ENCODE measurements around the gene HIVEP3. TPM values are rescaled to one million over a fixed set of nuclear protein-coding genes. Genes with fewer than 3 reads are reported as not detected.

The HIVEP3 gene
- total and polyA plus RNA-seq, 2 donors (not counting 1 experiment from before 2014, with no cell fraction given), result 2.0 to 5.1 TPM

DNA sequence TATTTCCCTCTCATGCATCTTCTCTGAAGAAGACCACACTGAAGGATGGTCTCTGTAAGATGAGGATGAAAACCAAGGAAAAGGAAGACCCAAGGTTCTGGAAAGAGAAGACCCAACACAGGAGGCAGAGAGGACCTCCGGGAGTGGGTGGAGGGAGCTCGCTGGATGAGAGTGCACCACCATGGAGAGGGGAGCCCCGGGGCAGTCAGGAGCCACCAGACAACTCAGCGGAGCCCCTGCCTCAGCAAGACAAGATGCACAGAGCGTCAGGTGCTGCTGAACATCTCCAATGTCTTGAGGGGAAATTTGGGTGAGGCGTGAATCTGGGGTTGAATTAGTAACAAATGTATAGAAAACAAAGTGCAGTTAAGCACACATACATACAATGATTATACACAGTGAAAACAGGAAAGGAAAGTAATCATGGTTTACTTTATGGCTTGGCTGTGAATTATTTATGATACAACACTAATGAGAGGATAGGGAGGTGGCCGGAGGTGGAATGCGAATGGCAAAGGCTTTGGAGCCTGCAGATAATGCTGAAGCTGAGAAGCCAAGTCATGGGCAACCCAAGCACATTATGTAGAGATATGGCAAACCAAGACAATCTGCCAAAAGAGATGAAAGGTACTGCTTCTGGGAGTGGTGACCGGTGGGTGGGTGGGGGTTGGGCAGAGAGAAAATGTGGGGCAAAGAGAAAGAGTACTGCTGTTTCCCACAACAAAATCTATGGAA, 353.8 kb downstream of the HIVEP3 start:
- Histone ChIP-seq H2AFZ (ENCODE audit: insufficient read depth, low read depth, low read length, poor library complexity, severe bottlenecking) (no peak overlapping the region), H4K20me1 (ENCODE audit: control insufficient read depth, insufficient read depth, low read length, poor library complexity, severe bottlenecking) (no peaks in the 10 kb centered on the region), H3K4me2 (replicated peaks; ENCODE audit: low read depth, low read length, poor library complexity, severe bottlenecking) (no peak overlapping the region), H3K79me2 (ENCODE audit: control insufficient read depth, insufficient read depth, low read length) (peaks cover 7% of the 10 kb centered on the region), H3K4me3 (ENCODE audit: control extremely low read depth in 1 of 5, extremely low read depth in 1 of 5, insufficient read depth in 1 of 5, low read depth in 2 of 5, low read length in 4 of 5) (no peak overlapping the region), H3K36me3 (replicated peaks in 1 of 2; ENCODE audit: control extremely low read depth in 1 of 2, control insufficient read depth in 1 of 2, extremely low read depth in 1 of 2, insufficient read depth in 2 of 2, low read length in 1 of 2) (peaks cover 0 to 21% of the 10 kb centered on the region in 2 experiments), H3K27me3 (replicated peaks in 1 of 4; ENCODE audit: control extremely low read depth in 1 of 4, control insufficient read depth in 3 of 4, insufficient read depth in 4 of 4, low read length in 3 of 4) (no peaks in the 10 kb centered on the region), H3K9ac (ENCODE audit: low read length) (no peak overlapping the region), H3K27ac (ENCODE audit: low read length in 2 of 2) (no peak overlapping the region), H3K9me3 (ENCODE audit: control extremely low read depth in 1 of 3, control insufficient read depth in 2 of 3, insufficient read depth in 1 of 3, low read length in 2 of 3) (no peaks in the 10 kb centered on the region), H3K4me1 (ENCODE audit: control insufficient read depth in 2 of 2, insufficient read depth in 2 of 2, low read length in 2 of 2) (peaks cover 0 to 5% of the 10 kb centered on the region in 2 donors)
- Mint-ChIP-seq H3K27ac (no peak overlapping the region), H3K4me1 (peaks cover 7% of the 10 kb centered on the region), H3K9me3 (ENCODE audit: insufficient read depth) (no peaks in the 10 kb centered on the region), H3K4me3 (no peak overlapping the region), H3K27me3 (no peaks in the 10 kb centered on the region)
- ATAC-seq (ENCODE audit: low read depth) (no peak), DNase-seq (no peak)
- TF ChIP-seq EZH2 (IDR thresholded peaks at IDR 0.05; ENCODE audit: borderline replicate concordance, insufficient read depth, low read depth, low read length, poor library complexity, severe bottlenecking), result no peak
- TF ChIP-seq, protein P1, sequence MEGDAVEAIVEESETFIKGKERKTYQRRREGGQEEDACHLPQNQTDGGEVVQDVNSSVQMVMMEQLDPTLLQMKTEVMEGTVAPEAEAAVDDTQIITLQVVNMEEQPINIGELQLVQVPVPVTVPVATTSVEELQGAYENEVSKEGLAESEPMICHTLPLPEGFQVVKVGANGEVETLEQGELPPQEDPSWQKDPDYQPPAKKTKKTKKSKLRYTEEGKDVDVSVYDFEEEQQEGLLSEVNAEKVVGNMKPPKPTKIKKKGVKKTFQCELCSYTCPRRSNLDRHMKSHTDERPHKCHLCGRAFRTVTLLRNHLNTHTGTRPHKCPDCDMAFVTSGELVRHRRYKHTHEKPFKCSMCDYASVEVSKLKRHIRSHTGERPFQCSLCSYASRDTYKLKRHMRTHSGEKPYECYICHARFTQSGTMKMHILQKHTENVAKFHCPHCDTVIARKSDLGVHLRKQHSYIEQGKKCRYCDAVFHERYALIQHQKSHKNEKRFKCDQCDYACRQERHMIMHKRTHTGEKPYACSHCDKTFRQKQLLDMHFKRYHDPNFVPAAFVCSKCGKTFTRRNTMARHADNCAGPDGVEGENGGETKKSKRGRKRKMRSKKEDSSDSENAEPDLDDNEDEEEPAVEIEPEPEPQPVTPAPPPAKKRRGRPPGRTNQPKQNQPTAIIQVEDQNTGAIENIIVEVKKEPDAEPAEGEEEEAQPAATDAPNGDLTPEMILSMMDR (IDR thresholded peaks at IDR 0.05), result no peak
- 98% methylated on average over 3 of the region's 9 CpGs for WGBS (ENCODE audit: insufficient coverage)
- POLR2A ChIA-PET, result no interaction called here
- CTCF ChIA-PET, result interaction anchor here (2.1 kb wide), 1 partner anchor 9 kb away, joined by 9 read pairs; no protein-coding TSS in a partner anchor
- intact Hi-C loops (cut with micrococcal nuclease), result no loop called here

DNA sequence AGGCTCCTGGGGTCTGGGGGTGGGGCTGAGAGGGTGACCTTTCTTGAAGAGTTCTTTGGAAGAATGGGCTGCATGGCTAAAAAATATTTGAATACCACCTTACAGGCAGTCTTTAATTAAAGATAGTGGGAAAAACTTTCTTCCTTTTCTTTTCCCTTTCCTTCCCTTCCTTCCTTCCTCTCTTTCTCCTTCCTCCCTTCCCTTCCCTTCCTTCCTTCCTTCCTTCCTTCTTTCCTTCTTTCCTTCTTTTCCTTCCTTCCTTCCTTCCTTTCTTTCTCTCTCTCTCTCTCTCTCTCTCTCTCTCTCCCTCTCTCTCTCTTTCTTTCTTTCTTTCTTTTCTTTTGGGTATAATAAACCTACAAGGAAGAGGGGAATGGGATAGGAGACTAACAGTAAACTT, 356.4 kb downstream of the HIVEP3 start:
- intact Hi-C loops (cut with micrococcal nuclease), result no loop called here
- H3K79me2 ChIP-seq (ENCODE audit: control insufficient read depth, insufficient read depth, low read length), result no peaks in the 10 kb centered on the region
- Mint-ChIP-seq H3K27ac (no peak overlapping the region), H3K27me3 (no peaks in the 10 kb centered on the region), H3K4me1 (peaks cover 7% of the 10 kb centered on the region), H3K9me3 (ENCODE audit: insufficient read depth) (no peaks in the 10 kb centered on the region), H3K4me3 (no peak overlapping the region)
- peaks cover 0 to 5% of the 10 kb centered on the region in 2 donors for H3K4me1 ChIP-seq (ENCODE audit: control insufficient read depth in 2 of 2, insufficient read depth in 2 of 2, low read length in 2 of 2)
- H3K27ac ChIP-seq (ENCODE audit: low read length in 2 of 2), result no peak overlapping the region
- no peaks in the 10 kb centered on the region for H4K20me1 ChIP-seq (ENCODE audit: control insufficient read depth, insufficient read depth, low read length, poor library complexity, severe bottlenecking)
- POLR2A ChIA-PET, result no interaction called here
- no peak overlapping the region for H3K9ac ChIP-seq (ENCODE audit: low read length)
- peaks cover 0 to 8% of the 10 kb centered on the region in 2 experiments for H3K36me3 ChIP-seq (replicated peaks in 1 of 2; ENCODE audit: control extremely low read depth in 1 of 2, control insufficient read depth in 1 of 2, extremely low read depth in 1 of 2, insufficient read depth in 2 of 2, low read length in 1 of 2)
- TF ChIP-seq, protein P1 (IDR thresholded peaks at IDR 0.05), result no peak
- TF ChIP-seq EZH2 (IDR thresholded peaks at IDR 0.05; ENCODE audit: borderline replicate concordance, insufficient read depth, low read depth, low read length, poor library complexity, severe bottlenecking), result no peak
- no peak overlapping the region for H3K4me2 ChIP-seq (replicated peaks; ENCODE audit: low read depth, low read length, poor library complexity, severe bottlenecking)
- no peak overlapping the region for H3K4me3 ChIP-seq (ENCODE audit: control extremely low read depth in 1 of 5, extremely low read depth in 1 of 5, insufficient read depth in 1 of 5, low read depth in 2 of 5, low read length in 4 of 5)
- no peaks in the 10 kb centered on the region for H3K27me3 ChIP-seq (replicated peaks in 1 of 4; ENCODE audit: control extremely low read depth in 1 of 4, control insufficient read depth in 3 of 4, insufficient read depth in 4 of 4, low read length in 3 of 4)
- no peaks in the 10 kb centered on the region for H3K9me3 ChIP-seq (ENCODE audit: control extremely low read depth in 1 of 3, control insufficient read depth in 2 of 3, insufficient read depth in 1 of 3, low read length in 2 of 3)
- ATAC-seq (ENCODE audit: low read depth) (no peak), DNase-seq (no peak)
- no peak overlapping the region for H2AFZ ChIP-seq (ENCODE audit: insufficient read depth, low read depth, low read length, poor library complexity, severe bottlenecking)
- CTCF ChIA-PET, result no interaction called here
